H1 (cell line): Measurements from ENCODE around the gene MROH2A. TPM values are rescaled to one million over a fixed set of nuclear protein-coding genes. Genes with fewer than 3 reads are reported as not detected.

Experiments
- CTCF ChIA-PET: fragments of 300-600 bp; sonication (Branson Sonifier 250); formaldehyde crosslinking; loops from one replicate; lab custom pipeline; 2021; ENCODE audit not compliant: partially characterized antibody; lab: Charles Lee
- POLR2A ChIA-PET: fragments of 300-600 bp; sonication (Branson Sonifier 250); formaldehyde crosslinking; loops from one replicate; lab custom pipeline; 2021; ENCODE audit warnings: inconsistent platforms; ENCODE audit not compliant: partially characterized antibody; lab: Charles Lee
- DNase-seq, 2 experiments: peaks; one replicate each; pipeline versions ENCODE4 v3.0.0 to v3.0.0-alpha.2; 2010 to 2022; ENCODE audit warnings: low spot score in 2 of 2, low read depth in 1 of 2, mixed read lengths in 1 of 2
- FAIRE-seq: peaks from 2 replicates; lab custom pipeline; 2011; peaks lifted over from hg19 to GRCh38; lab: Jason Lieb, UNC
- H2AFZ ChIP-seq: 2 replicates; pipeline ENCODE4 v1.8.1; 2012; ENCODE audit warnings: low read length, inconsistent platforms
- H2AK5ac ChIP-seq: 2 replicates; pipeline ENCODE4 v1.6.1; 2013; ENCODE audit warnings: low read depth, low read length
- H2BK120ac ChIP-seq: replicated peaks from 2 replicates; pipeline ENCODE3; 2013; ENCODE audit warnings: low read depth, low read length, inconsistent platforms
- H2BK12ac ChIP-seq: 2 replicates; pipeline ENCODE4 v1.6.1; 2013; ENCODE audit warnings: low read depth, low read length
- H2BK15ac ChIP-seq: 2 replicates; pipeline ENCODE4 v1.6.1; 2013; ENCODE audit warnings: low read length
- H2BK20ac ChIP-seq: 2 replicates; pipeline ENCODE4 v1.6.1; 2013; ENCODE audit warnings: low read length
- H2BK5ac ChIP-seq: 2 replicates; pipeline ENCODE4 v1.6.1; 2013; ENCODE audit warnings: low read depth, low read length
- H3K14ac ChIP-seq: 2 replicates; pipeline ENCODE4 v1.6.1; 2013; ENCODE audit warnings: inconsistent platforms; ENCODE audit not compliant: insufficient read length
- H3K18ac ChIP-seq: 2 replicates; pipeline ENCODE4 v1.6.1; 2013; ENCODE audit warnings: low read length; ENCODE audit errors: extremely low read depth
- H3K23ac ChIP-seq: 2 replicates; pipeline ENCODE4 v1.6.1; 2013; ENCODE audit warnings: inconsistent platforms; ENCODE audit not compliant: insufficient read length
- H3K23me2 ChIP-seq: 2 replicates; pipeline ENCODE4 v1.6.1; 2013; ENCODE audit warnings: low read depth, low read length
- H3K27ac ChIP-seq: 2 replicates; pipeline ENCODE4 v1.6.1; 2011; ENCODE audit warnings: low read depth, low read length, inconsistent platforms
- H3K27me3 ChIP-seq, 4 experiments: replicated peaks in 1 of 4; 1 replicate in 1 of 4; 2 replicates in 3 of 4; pipeline versions ENCODE4 v1.6.1 to v1.8.1; 2011 to 2013; ENCODE audit warnings: low read length in 3 of 4, mild to moderate bottlenecking in 3 of 4, inconsistent platforms in 2 of 4, mixed read lengths in 2 of 4, moderate library complexity in 1 of 4; ENCODE audit not compliant: control insufficient read depth in 3 of 4, insufficient read depth in 3 of 4; ENCODE audit errors: extremely low read depth in 1 of 4
- H3K36me3 ChIP-seq, 4 experiments: 2 replicates each; pipeline versions ENCODE4 v1.6.1 to v1.8.1; 2011 to 2013; ENCODE audit warnings: mild to moderate bottlenecking in 4 of 4, low read length in 3 of 4, moderate library complexity in 2 of 4, control low read depth in 1 of 4, inconsistent platforms in 1 of 4; ENCODE audit not compliant: insufficient read depth in 4 of 4, control insufficient read depth in 2 of 4
- H3K4ac ChIP-seq: replicated peaks from 2 replicates; pipeline ENCODE3; 2013; ENCODE audit warnings: low read length, low read depth, mixed read lengths, inconsistent platforms; ENCODE audit not compliant: insufficient read length
- H3K4me1 ChIP-seq, 4 experiments: replicated peaks in 1 of 4; 1 replicate in 1 of 4; 2 replicates in 3 of 4; pipeline versions ENCODE4 v1.6.1 to v1.8.1; 2011 to 2013; ENCODE audit warnings: low read length in 3 of 4, inconsistent platforms in 2 of 4, mixed read lengths in 1 of 4; ENCODE audit not compliant: insufficient read depth in 4 of 4, control insufficient read depth in 3 of 4
- H3K4me2 ChIP-seq, 2 experiments: 2 replicates each; pipeline versions ENCODE4 v1.6.1 to v1.8.1; 2011 to 2013; ENCODE audit warnings: low read depth in 2 of 2, low read length in 2 of 2, control low read depth in 1 of 2, inconsistent platforms in 1 of 2, mild to moderate bottlenecking in 1 of 2; ENCODE audit not compliant: insufficient read depth in 1 of 2
- H3K4me3 ChIP-seq, 4 experiments: fragments of 200-600, 300-600 bp in 1 of 4; sonication (generic), shearing (Covaris generic), sonication (Bioruptor Twin) in 1 of 4; 2 replicates each; pipeline versions ENCODE4 v1.5.1 to v1.8.1; 2011 to 2016; ENCODE audit warnings: low read length in 4 of 4, low read depth in 3 of 4, control low read depth in 2 of 4, inconsistent platforms in 2 of 4, mild to moderate bottlenecking in 2 of 4, mixed read lengths in 1 of 4, moderate library complexity in 1 of 4; ENCODE audit not compliant: insufficient read depth in 2 of 4; ENCODE audit errors: extremely low read depth in 1 of 4
- H3K56ac ChIP-seq: replicated peaks from 2 replicates; pipeline ENCODE3; 2013; ENCODE audit warnings: low read depth, mild to moderate bottlenecking, mixed read lengths, low read length, inconsistent platforms; ENCODE audit not compliant: insufficient read length
- H3K79me1 ChIP-seq: 2 replicates; pipeline ENCODE4 v1.6.1; 2013; ENCODE audit warnings: low read depth, low read length, control low read depth
- H3K79me2 ChIP-seq, 2 experiments: 2 replicates each; pipeline versions ENCODE4 v1.6.1 to v1.8.1; 2012 to 2013; ENCODE audit warnings: low read length in 2 of 2, mild to moderate bottlenecking in 2 of 2, inconsistent platforms in 1 of 2; ENCODE audit not compliant: insufficient read depth in 2 of 2, control insufficient read depth in 1 of 2
- H3K9ac ChIP-seq, 4 experiments: replicated peaks in 1 of 4; 1 replicate in 1 of 4; 2 replicates in 3 of 4; pipeline versions ENCODE4 v1.6.1 to v1.8.1; 2011 to 2013; ENCODE audit warnings: low read depth in 3 of 4, low read length in 3 of 4, control low read depth in 2 of 4, mild to moderate bottlenecking in 2 of 4, moderate library complexity in 2 of 4, inconsistent platforms in 1 of 4; ENCODE audit errors: extremely low read depth in 1 of 4
- H3K9me3 ChIP-seq, 2 experiments: 2 replicates each; pipeline versions ENCODE4 v1.6.1 to v1.8.1; 2012 to 2013; ENCODE audit warnings: mild to moderate bottlenecking in 2 of 2, moderate library complexity in 2 of 2, control low read depth in 1 of 2, inconsistent platforms in 1 of 2, low read depth in 1 of 2, low read length in 1 of 2, mixed read lengths in 1 of 2; ENCODE audit not compliant: insufficient read depth in 2 of 2
- H4K20me1 ChIP-seq, 2 experiments: replicated peaks in 1 of 2; 2 replicates each; pipeline versions ENCODE3 to v1.8.1; 2011 to 2013; ENCODE audit warnings: inconsistent platforms in 2 of 2, low read length in 2 of 2, mild to moderate bottlenecking in 1 of 2; ENCODE audit not compliant: insufficient read depth in 2 of 2, control insufficient read depth in 1 of 2
- H4K5ac ChIP-seq: 2 replicates; pipeline ENCODE4 v1.6.1; 2013; ENCODE audit warnings: low read length, low read depth, mixed read lengths, inconsistent platforms; ENCODE audit not compliant: insufficient read length
- H4K8ac ChIP-seq: 2 replicates; pipeline ENCODE4 v1.8.0; 2013; ENCODE audit warnings: mild to moderate bottlenecking, moderate library complexity, low read length, inconsistent platforms; ENCODE audit not compliant: insufficient read depth; ENCODE audit errors: extremely low read depth
- H4K91ac ChIP-seq: replicated peaks from 2 replicates; pipeline ENCODE3; 2013; ENCODE audit warnings: low read length, mixed read lengths, inconsistent platforms; ENCODE audit not compliant: insufficient read length
- ASH2L ChIP-seq: fragments of 200-600, 300-600 bp; sonication (generic); IDR thresholded peaks from one replicate; pipeline ENCODE4 v1.7.1; 2017; ENCODE audit warnings: low read length
- ATF2 ChIP-seq: IDR thresholded peaks from 2 replicates; pipeline ENCODE4 v1.6.1; 2012; ENCODE audit warnings: low read length, inconsistent platforms
- BACH1 ChIP-seq: IDR thresholded peaks from 2 replicates; pipeline ENCODE4 v1.6.1; 2012; ENCODE audit warnings: low read length, improper control_type of control experiment
- CHD1 ChIP-seq: IDR thresholded peaks from 2 replicates; pipeline ENCODE4 v1.6.1; 2012; ENCODE audit warnings: low read depth, low read length, improper control_type of control experiment
- CHD2 ChIP-seq: IDR thresholded peaks from 2 replicates; pipeline ENCODE4 v1.6.1; 2012; ENCODE audit warnings: low read length, improper control_type of control experiment
- HDAC6 ChIP-seq: IDR thresholded peaks from one replicate; pipeline ENCODE4 v1.7.1; 2012; ENCODE audit warnings: low read depth, mild to moderate bottlenecking, inconsistent platforms, low read length, moderate library complexity
- JUND ChIP-seq: IDR thresholded peaks from 2 replicates; pipeline ENCODE4 v1.6.1; 2011; ENCODE audit warnings: mild to moderate bottlenecking, improper control_type of control experiment, low read length
- NRF1 ChIP-seq: IDR thresholded peaks from 2 replicates; pipeline ENCODE4 v1.6.1; 2011; ENCODE audit warnings: mild to moderate bottlenecking, low read depth, low read length, improper control_type of control experiment
- POU5F1 ChIP-seq: IDR thresholded peaks from 2 replicates; pipeline ENCODE4 v1.6.1; 2011; ENCODE audit warnings: low read depth, mild to moderate bottlenecking, low read length, moderate library complexity
- RBBP5 ChIP-seq: IDR thresholded peaks from 2 replicates; pipeline ENCODE4 v1.7.1; 2012; ENCODE audit warnings: low read depth, mild to moderate bottlenecking, inconsistent platforms, low read length, moderate library complexity, borderline replicate concordance
- SIN3A ChIP-seq, 2 experiments: IDR thresholded peaks in 1 of 2; conservative IDR thresholded peaks in 1 of 2; 2 replicates each; pipeline ENCODE4 v1.6.1; 2011 to 2012; ENCODE audit warnings: low read length in 2 of 2, improper control_type of control experiment in 1 of 2, low read depth in 1 of 2, mild to moderate bottlenecking in 1 of 2
- TEAD4 ChIP-seq: IDR thresholded peaks from 2 replicates; pipeline ENCODE4 v1.6.1; 2012; ENCODE audit warnings: low read depth, low read length, inconsistent platforms, mixed read lengths
- WGBS, 2 experiments: shearing (Covaris generic) in 1 of 2; methylation state at CpG; one replicate each; pipeline versions ENCODE4 v1.1.6 to v1.1.7; 2013 to 2015; ENCODE audit warnings: low lambda C conversion rate in 2 of 2, mixed read lengths in 2 of 2, inconsistent platforms in 1 of 2, low coverage in 1 of 2, missing lambda C conversion rate in 1 of 2; ENCODE audit not compliant: insufficient replicate concordance in 2 of 2, insufficient coverage in 1 of 2, insufficient read length in 1 of 2; ENCODE audit errors: extremely low coverage in 1 of 2, missing lambda C conversion rate in 1 of 2; 5-methylcytosine and 5-hydroxymethylcytosine counted together
- polyA plus RNA-seq, 7 experiments: library from polyadenylated mRNA; depleted of rRNA in 3 of 7; stranded (reverse) in 5 of 7; unstranded in 2 of 7; fragments of >200 nt in 5 of 7; fragments of 200-250 nt in 2 of 7; gene quantifications; 1 replicate in 5 of 7; 2 replicates in 1 of 7; 4 replicates in 1 of 7; pipeline versions ENCODE4 v1.2.1 to v1.2.3, GENCODE V29; 2011 to 2013; ENCODE audit warnings: missing spikeins in 2 of 7, mixed read lengths in 2 of 7
- total RNA-seq: library from RNA; stranded (reverse); fragmentation: NEBNext Ultra II Directional; extraction: Animal tissue kit (Norgen Biotek cat#: 25700); gene quantifications from 2 replicates; pipeline ENCODE4 v1.2.1, GENCODE V29; 2021

Gene MROH2A
- total and polyA plus RNA-seq, 2 of the 8 experiments (the other 6 are each of a cell fraction or from before 2014, with no cell fraction given): not detected

- Histone ChIP-seq H2AFZ (no peak overlapping the region), H3K9ac (no peak overlapping the region), H3K79me2 (no peaks in the 10 kb centered on the region), H2BK120ac (no peak overlapping the region), H4K5ac (no peak overlapping the region), H3K14ac (no peak overlapping the region), H3K18ac (no peak overlapping the region), H4K8ac (no peak overlapping the region), H2BK20ac (no peak overlapping the region), H3K4me2 (no peak overlapping the region), H3K36me3 (no peaks in the 10 kb centered on the region), H3K23me2 (no peaks in the 10 kb centered on the region), H3K4ac (no peak overlapping the region), H3K56ac (no peak overlapping the region), H3K9me3 (peaks cover 6 to 7% of the 10 kb centered on the region in 2 experiments; a peak in 2 of 4 replicates), H3K79me1 (no peaks in the 10 kb centered on the region), H2AK5ac (no peak overlapping the region), H2BK15ac (no peak overlapping the region), H4K20me1 (no peaks in the 10 kb centered on the region), H2BK5ac (no peak overlapping the region), H2BK12ac (no peak overlapping the region), H3K23ac (no peak overlapping the region), H3K4me3 (no peak overlapping the region), H3K27ac (no peak overlapping the region), H3K27me3 (no peaks in the 10 kb centered on the region), H4K91ac (no peak overlapping the region), H3K4me1 (no peaks in the 10 kb centered on the region)
- DNase-seq: no peak
- CTCF ChIA-PET: no interaction called here
- FAIRE-seq: no peak
- POLR2A ChIA-PET: no interaction called here
- whole genome bisulfite sequencing, 2 experiments: 90% methylated on average over 6 of the region's 7 CpGs; no CpG with 5 or more reads in 1 of the 2 experiments
- no peak for TF ChIP-seq TEAD4
- TF ChIP-seq SIN3A (conservative IDR thresholded peaks at IDR 0.05 in 1 of 2, IDR thresholded peaks at IDR 0.05 in 1 of 2; ENCODE audit: low read depth in 1 of 2, low read length in 2 of 2): no peak
- no peak for TF ChIP-seq POU5F1
- no peak for TF ChIP-seq NRF1
- TF ChIP-seq ATF2: no peak
- TF ChIP-seq CHD1: no peak
- TF ChIP-seq BACH1: no peak
- no peak for TF ChIP-seq HDAC6
- no peak for TF ChIP-seq CHD2
- TF ChIP-seq ASH2L: no peak
- TF ChIP-seq RBBP5: no peak
- no peak for TF ChIP-seq JUND
These were observed 21.6 kb upstream of the MROH2A start for GRCh38 chr2:233756429-233757081.
